Measurements from ENCODE around the gene GASK1B. TPM values are rescaled to one million over a fixed set of nuclear protein-coding genes. Genes with fewer than 3 reads are reported as not detected.

Gene GASK1B
- total RNA-seq, 2 donors from 2014 or later: 147 to 169 TPM

DNA sequence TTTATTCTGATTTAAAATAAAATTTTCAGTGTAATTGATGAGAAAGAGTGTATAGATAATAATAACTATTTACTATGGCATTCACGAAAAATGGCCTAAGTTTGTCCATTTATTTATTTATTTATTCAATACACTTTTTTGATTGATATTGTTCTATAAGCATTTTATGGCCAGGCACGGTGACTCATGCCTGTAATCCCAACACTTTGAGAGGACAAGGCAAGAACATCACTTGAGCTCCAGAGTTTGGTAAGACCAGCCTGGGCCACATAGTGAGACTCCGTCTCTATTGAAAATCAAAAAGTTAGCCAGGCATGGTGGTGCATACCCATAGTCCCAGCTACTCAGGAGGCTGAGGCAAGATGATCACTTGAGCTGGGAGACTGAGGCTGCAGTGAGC is 25.7 kb downstream of the GASK1B start:
- ATAC-seq (ENCODE audit: insufficient number of reproducible peaks, low FRiP score, low read depth) (no peak), DNase-seq (ENCODE audit: low spot score) (no peak)
- Histone ChIP-seq H3K27me3 (replicated peaks; ENCODE audit: insufficient read depth) (no peaks in the 10 kb centered on the region), H3K36me3 (peaks cover 14% of the 10 kb centered on the region), H3K9me3 (no peaks in the 10 kb centered on the region), H3K27ac (no peak overlapping the region), H3K4me1 (ENCODE audit: control insufficient read depth in 1 of 2, low read depth in 2 of 2) (peaks cover 5 to 25% of the 10 kb centered on the region in 2 donors), H3K4me3 (no peak overlapping the region)
- TF ChIP-seq, protein P1, sequence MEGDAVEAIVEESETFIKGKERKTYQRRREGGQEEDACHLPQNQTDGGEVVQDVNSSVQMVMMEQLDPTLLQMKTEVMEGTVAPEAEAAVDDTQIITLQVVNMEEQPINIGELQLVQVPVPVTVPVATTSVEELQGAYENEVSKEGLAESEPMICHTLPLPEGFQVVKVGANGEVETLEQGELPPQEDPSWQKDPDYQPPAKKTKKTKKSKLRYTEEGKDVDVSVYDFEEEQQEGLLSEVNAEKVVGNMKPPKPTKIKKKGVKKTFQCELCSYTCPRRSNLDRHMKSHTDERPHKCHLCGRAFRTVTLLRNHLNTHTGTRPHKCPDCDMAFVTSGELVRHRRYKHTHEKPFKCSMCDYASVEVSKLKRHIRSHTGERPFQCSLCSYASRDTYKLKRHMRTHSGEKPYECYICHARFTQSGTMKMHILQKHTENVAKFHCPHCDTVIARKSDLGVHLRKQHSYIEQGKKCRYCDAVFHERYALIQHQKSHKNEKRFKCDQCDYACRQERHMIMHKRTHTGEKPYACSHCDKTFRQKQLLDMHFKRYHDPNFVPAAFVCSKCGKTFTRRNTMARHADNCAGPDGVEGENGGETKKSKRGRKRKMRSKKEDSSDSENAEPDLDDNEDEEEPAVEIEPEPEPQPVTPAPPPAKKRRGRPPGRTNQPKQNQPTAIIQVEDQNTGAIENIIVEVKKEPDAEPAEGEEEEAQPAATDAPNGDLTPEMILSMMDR (IDR thresholded peaks at IDR 0.05): no peak

DNA sequence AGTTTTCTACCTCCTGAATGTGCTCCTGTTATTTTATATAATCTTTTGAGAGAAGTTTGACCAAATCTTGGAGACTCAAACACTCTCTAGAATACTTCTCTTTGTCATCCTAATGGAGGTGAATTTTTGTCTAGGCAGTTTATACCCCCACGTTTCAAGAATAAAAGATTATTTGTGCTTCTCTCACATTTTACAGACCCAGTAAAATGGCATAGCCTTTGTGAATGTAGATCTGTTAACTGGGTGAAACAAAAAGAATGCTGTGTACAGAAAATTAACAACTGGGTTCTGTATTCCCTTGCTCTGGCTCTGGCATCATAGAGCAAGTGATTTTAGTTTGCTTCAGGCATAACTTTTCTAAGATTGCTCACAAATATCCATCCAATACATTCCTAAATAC is 26.1 kb downstream of the GASK1B start:
- TF ChIP-seq, protein P1 (IDR thresholded peaks at IDR 0.05): no peak
- H3K27me3 ChIP-seq (replicated peaks; ENCODE audit: insufficient read depth): no peaks in the 10 kb centered on the region
- DNase-seq (ENCODE audit: low spot score) (no peak), ATAC-seq (ENCODE audit: insufficient number of reproducible peaks, low FRiP score, low read depth) (no peak)
- no peak overlapping the region for H3K27ac ChIP-seq
- H3K9me3 ChIP-seq: no peaks in the 10 kb centered on the region
- H3K4me1 ChIP-seq (ENCODE audit: control insufficient read depth in 1 of 2, low read depth in 2 of 2): peaks cover 5 to 25% of the 10 kb centered on the region in 2 donors
- H3K4me3 ChIP-seq: no peak overlapping the region
- H3K36me3 ChIP-seq: peaks cover 11% of the 10 kb centered on the region

DNA sequence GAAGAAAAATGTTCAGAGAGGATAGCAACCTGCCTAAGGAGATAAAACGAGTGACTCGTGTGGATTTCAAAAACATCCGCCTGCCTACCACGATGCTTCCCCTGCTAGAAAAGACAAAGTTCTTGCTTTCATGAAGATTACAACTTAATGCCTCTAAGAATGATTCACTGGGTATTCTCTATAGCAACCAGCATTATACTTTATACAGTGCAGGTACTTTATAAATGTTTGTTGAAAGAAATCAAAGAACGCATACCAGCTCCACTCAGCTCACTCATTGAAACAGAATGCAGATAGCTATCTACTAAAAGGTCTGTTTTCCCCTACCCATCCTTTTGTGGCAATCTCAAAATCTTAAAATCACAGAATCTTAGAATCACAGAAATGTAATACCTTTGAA is 33.7 kb downstream of the GASK1B start:
- Histone ChIP-seq H3K4me3 (peak overlapping the region; percentile 10), H3K27me3 (replicated peaks; ENCODE audit: insufficient read depth) (no peaks in the 10 kb centered on the region), H3K27ac (peak overlapping the region in 1 of 2 donors; percentile 9), H3K36me3 (no peaks in the 10 kb centered on the region), H3K4me1 (ENCODE audit: control insufficient read depth in 1 of 2, low read depth in 2 of 2) (peaks cover 20 to 68% of the 10 kb centered on the region in 2 donors), H3K9me3 (no peaks in the 10 kb centered on the region)
- ATAC-seq (ENCODE audit: insufficient number of reproducible peaks, low FRiP score, low read depth): no peak
- DNase-seq (ENCODE audit: low spot score): no peak
- TF ChIP-seq, protein P1 (IDR thresholded peaks at IDR 0.05): no peak

GRCh38 chr4:158134222-158134621 is 38.6 kb downstream of the GASK1B start:
- TF ChIP-seq, protein P1 (IDR thresholded peaks at IDR 0.05): no peak
- DNase-seq (ENCODE audit: low spot score) (no peak), ATAC-seq (ENCODE audit: insufficient number of reproducible peaks, low FRiP score, low read depth) (no peak)
- peaks cover 13 to 72% of the 10 kb centered on the region in 2 donors for H3K4me1 ChIP-seq (ENCODE audit: control insufficient read depth in 1 of 2, low read depth in 2 of 2)
- no peaks in the 10 kb centered on the region for H3K27me3 ChIP-seq (replicated peaks; ENCODE audit: insufficient read depth)
- H3K36me3 ChIP-seq: peaks cover 3% of the 10 kb centered on the region
- peak overlapping the region; percentile 1 for H3K4me3 ChIP-seq
- H3K9me3 ChIP-seq: no peaks in the 10 kb centered on the region
- H3K27ac ChIP-seq: peak overlapping the region; percentile 16 to 65

GRCh38 chr4:158133551-158133950 is 39.3 kb downstream of the GASK1B start:
- TF ChIP-seq, protein P1 (IDR thresholded peaks at IDR 0.05): no peak
- Histone ChIP-seq H3K4me3 (no peak overlapping the region), H3K4me1 (ENCODE audit: control insufficient read depth in 1 of 2, low read depth in 2 of 2) (peaks cover 8 to 67% of the 10 kb centered on the region in 2 donors), H3K36me3 (peaks cover 3% of the 10 kb centered on the region), H3K27ac (peak overlapping the region; percentile 16 to 65), H3K27me3 (replicated peaks; ENCODE audit: insufficient read depth) (no peaks in the 10 kb centered on the region), H3K9me3 (no peaks in the 10 kb centered on the region)
- ATAC-seq (ENCODE audit: insufficient number of reproducible peaks, low FRiP score, low read depth) (no peak), DNase-seq (ENCODE audit: low spot score) (no peak)

Measured in thoracic aorta (tissue), 2 donors.